OCI-LY1 (cell line): ENCODE results near the gene ZNHIT2.

Experiments used
- EZH2 ChIP-seq: fragments of 200-600 bp; sonication (generic), shearing (Covaris generic); IDR thresholded peaks from 2 replicates; pipeline ENCODE4 v1.8.0; 2017; ENCODE audit warnings: borderline replicate concordance, mixed run types, mild to moderate bottlenecking, antibody characterized with exemption, low read length, moderate library complexity, mixed read lengths
- TF ChIP-seq, protein P1 (sequence below): fragments of 200-600 bp; sonication (generic), shearing (Covaris generic); IDR thresholded peaks from 2 replicates; pipeline ENCODE4 v1.5.1; 2017; ENCODE audit warnings: mild to moderate bottlenecking, antibody characterized with exemption, low read length, moderate library complexity, mixed read lengths

DNA sequence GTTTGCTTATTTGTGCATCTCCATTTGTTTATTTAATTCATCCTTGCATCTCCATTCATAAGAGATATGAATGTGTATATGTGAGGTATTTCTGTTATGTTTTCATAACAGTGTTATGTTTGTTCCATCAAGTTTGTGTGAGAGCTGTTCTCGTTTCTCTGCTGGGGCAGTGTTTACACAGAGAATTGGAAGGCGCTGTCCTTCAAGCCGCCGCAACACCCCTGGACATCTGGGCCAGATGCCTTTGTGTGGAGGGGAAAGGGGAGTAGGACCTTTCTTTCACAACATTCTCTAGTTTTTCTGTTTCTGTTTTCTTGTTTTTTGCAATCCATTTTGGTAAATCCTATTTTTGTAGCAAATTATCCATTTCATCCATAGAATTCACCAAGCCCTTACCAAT lies 12.9 kb downstream of the ZNHIT2 start:
- TF ChIP-seq, protein P1, sequence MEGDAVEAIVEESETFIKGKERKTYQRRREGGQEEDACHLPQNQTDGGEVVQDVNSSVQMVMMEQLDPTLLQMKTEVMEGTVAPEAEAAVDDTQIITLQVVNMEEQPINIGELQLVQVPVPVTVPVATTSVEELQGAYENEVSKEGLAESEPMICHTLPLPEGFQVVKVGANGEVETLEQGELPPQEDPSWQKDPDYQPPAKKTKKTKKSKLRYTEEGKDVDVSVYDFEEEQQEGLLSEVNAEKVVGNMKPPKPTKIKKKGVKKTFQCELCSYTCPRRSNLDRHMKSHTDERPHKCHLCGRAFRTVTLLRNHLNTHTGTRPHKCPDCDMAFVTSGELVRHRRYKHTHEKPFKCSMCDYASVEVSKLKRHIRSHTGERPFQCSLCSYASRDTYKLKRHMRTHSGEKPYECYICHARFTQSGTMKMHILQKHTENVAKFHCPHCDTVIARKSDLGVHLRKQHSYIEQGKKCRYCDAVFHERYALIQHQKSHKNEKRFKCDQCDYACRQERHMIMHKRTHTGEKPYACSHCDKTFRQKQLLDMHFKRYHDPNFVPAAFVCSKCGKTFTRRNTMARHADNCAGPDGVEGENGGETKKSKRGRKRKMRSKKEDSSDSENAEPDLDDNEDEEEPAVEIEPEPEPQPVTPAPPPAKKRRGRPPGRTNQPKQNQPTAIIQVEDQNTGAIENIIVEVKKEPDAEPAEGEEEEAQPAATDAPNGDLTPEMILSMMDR: no peak
- TF ChIP-seq EZH2: no peak
